Calu3 (cell line): ENCODE data around the gene PAX2. TPM values are rescaled to one million over a fixed set of nuclear protein-coding genes. Genes with fewer than 3 reads are reported as not detected.

Experiments used
- BruUV-seq: library from RNA; stranded (reverse); fragments of 400-500 nt; replicated peaks from 2 replicates; lab custom pipeline; 2021; lab: Mats Ljungman, UMichigan
- CTCF ChIA-PET: fragments of 300-600 bp; sonication (Branson Sonifier 250); formaldehyde crosslinking; loops from one replicate; lab custom pipeline; 2022; ENCODE audit warnings: antibody characterized with exemption; lab: Charles Lee
- DNase-seq: peaks from one replicate; pipeline ENCODE4 v3.0.0; 2022
- H3K27ac Mint-ChIP-seq: one replicate; pipeline ENCODE4 v1.8.0; 2022; ENCODE audit warnings: mixed read lengths; ENCODE audit not compliant: unreplicated experiment
- H3K27me3 Mint-ChIP-seq: one replicate; pipeline ENCODE4 v1.8.0; 2022; ENCODE audit warnings: mixed read lengths; ENCODE audit not compliant: unreplicated experiment
- H3K36me3 Mint-ChIP-seq: one replicate; pipeline ENCODE4 v1.8.0; 2022; ENCODE audit warnings: mild to moderate bottlenecking, moderate library complexity, mixed read lengths; ENCODE audit not compliant: insufficient read depth, unreplicated experiment
- H3K4me1 Mint-ChIP-seq: one replicate; pipeline ENCODE4 v1.8.0; 2022; ENCODE audit warnings: mild to moderate bottlenecking, low read depth, mixed read lengths; ENCODE audit not compliant: unreplicated experiment
- H3K4me3 Mint-ChIP-seq: one replicate; pipeline ENCODE4 v1.8.0; 2022; ENCODE audit warnings: mild to moderate bottlenecking, low read depth, moderate library complexity, mixed read lengths; ENCODE audit not compliant: unreplicated experiment
- H3K9me3 Mint-ChIP-seq: one replicate; pipeline ENCODE4 v1.8.0; 2022; ENCODE audit warnings: low read depth, mixed read lengths; ENCODE audit not compliant: unreplicated experiment
- CTCF ChIP-seq: fragments of 200-600 bp; IDR thresholded peaks from one replicate; pipeline ENCODE4 v1.8.0; 2022; ENCODE audit warnings: antibody characterized with exemption; ENCODE audit not compliant: unreplicated experiment
- intact Hi-C: fragments of 100-400 bp; cut with micrococcal nuclease; formaldehyde crosslinking; loops from one replicate; pipeline ENCODE4 v1.10.0; 2022; ENCODE audit not compliant: unreplicated experiment
- total RNA-seq: library from RNA; stranded (reverse); gene quantifications from 2 replicates; pipeline ENCODE4 v1.2.3, GENCODE V29; 2022

Gene PAX2
- total RNA-seq, 1 experiment from 2014 or later = not detected

GRCh38 chr10:100790761-100791208 lies 45.4 kb downstream of the PAX2 start:
- CTCF ChIA-PET = no interaction called here
- H3K9me3 Mint-ChIP-seq = no peaks in the 10 kb centered on the region
- TF ChIP-seq CTCF = no peak
- no TSS peak for BruUV-seq
- no peaks in the 10 kb centered on the region for H3K4me1 Mint-ChIP-seq
- intact Hi-C loops = no loop called here
- no peak overlapping the region for H3K4me3 Mint-ChIP-seq
- H3K36me3 Mint-ChIP-seq = no peaks in the 10 kb centered on the region
- no peak for DNase-seq
- no peak overlapping the region for H3K27ac Mint-ChIP-seq
- H3K27me3 Mint-ChIP-seq = peaks cover 93% of the 10 kb centered on the region

DNA sequence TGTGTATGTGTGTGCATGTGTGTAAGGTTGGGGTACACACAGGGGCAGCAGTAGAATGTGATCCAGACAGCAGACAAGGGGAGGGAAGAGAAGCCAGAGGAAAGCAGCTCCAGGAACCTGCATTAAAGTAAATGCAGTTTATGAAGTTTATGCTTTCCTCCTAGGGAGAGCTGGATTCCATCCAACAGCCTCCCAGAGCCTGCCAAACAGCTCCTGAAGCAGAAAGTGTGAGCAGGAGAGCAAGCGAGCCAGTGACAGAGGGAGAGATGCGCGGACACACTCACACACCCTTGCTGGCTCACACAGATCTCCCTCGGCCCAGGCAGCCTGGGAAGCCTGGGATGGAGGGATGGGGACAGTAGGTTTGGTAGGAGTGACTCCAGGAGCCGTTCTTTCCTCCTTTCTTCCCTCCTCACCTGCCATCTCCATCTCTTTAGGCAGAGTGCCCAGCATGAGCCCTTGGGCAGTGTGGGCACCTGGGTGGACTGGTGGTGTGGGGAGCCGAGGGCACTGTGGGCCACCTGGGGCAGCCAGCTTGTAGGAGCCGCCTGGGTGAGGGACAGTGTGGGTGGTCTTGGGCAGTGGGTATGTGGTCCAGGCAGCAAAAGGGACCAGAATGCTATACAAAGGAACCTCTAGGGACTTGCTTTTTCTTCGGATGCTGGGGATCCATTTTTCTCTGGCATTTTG lies 46.1 kb downstream of the PAX2 start:
- no peaks in the 10 kb centered on the region for H3K36me3 Mint-ChIP-seq
- H3K27ac Mint-ChIP-seq = no peak overlapping the region
- no peaks in the 10 kb centered on the region for H3K4me1 Mint-ChIP-seq
- no peak for DNase-seq
- CTCF ChIA-PET = no interaction called here
- no peaks in the 10 kb centered on the region for H3K9me3 Mint-ChIP-seq
- no TSS peak for BruUV-seq
- TF ChIP-seq CTCF = no peak
- no peak overlapping the region for H3K4me3 Mint-ChIP-seq
- H3K27me3 Mint-ChIP-seq = peaks cover 93% of the 10 kb centered on the region
- intact Hi-C loops = no loop called here

GRCh38 chr10:100792574-100792973 lies 47.2 kb downstream of the PAX2 start:
- Mint-ChIP-seq H3K36me3 (no peaks in the 10 kb centered on the region), H3K27me3 (peaks cover 93% of the 10 kb centered on the region), H3K27ac (no peak overlapping the region), H3K4me3 (no peak overlapping the region), H3K4me1 (no peaks in the 10 kb centered on the region), H3K9me3 (no peaks in the 10 kb centered on the region)
- BruUV-seq = no TSS peak
- intact Hi-C loops = no loop called here
- no peak for DNase-seq
- CTCF ChIA-PET = interaction anchor here (0.7 kb wide), 1 partner anchor 634 kb away, joined by 14 read pairs; no protein-coding TSS in a partner anchor
- TF ChIP-seq CTCF = no peak

- H3K27ac Mint-ChIP-seq = no peak overlapping the region
- no peaks in the 10 kb centered on the region for H3K36me3 Mint-ChIP-seq
- BruUV-seq = no TSS peak
- no peaks in the 10 kb centered on the region for H3K4me1 Mint-ChIP-seq
- H3K9me3 Mint-ChIP-seq = no peaks in the 10 kb centered on the region
- intact Hi-C loops = no loop called here
- CTCF ChIA-PET = interaction anchor here (0.7 kb wide), 1 partner anchor 634 kb away, joined by 14 read pairs; no protein-coding TSS in a partner anchor
- no peak for TF ChIP-seq CTCF
- H3K27me3 Mint-ChIP-seq = peaks cover 93% of the 10 kb centered on the region
- H3K4me3 Mint-ChIP-seq = no peak overlapping the region
- DNase-seq = no peak
Measured at GRCh38 chr10:100793055-100793454, 47.7 kb downstream of the PAX2 start.
